SH-SY5Y (cell line): Measurements from ENCODE around the gene SETBP1.

Source experiments
- GATA2 ChIP-seq: IDR thresholded peaks from 2 replicates; pipeline ENCODE4 v1.6.1; 2011; ENCODE audit warnings: mild to moderate bottlenecking, low read depth, low read length
- GATA3 ChIP-seq: IDR thresholded peaks from 2 replicates; pipeline ENCODE4 v1.6.1; 2011; ENCODE audit warnings: low read depth, mild to moderate bottlenecking, low read length, moderate library complexity

SETBP1 gene

DNA sequence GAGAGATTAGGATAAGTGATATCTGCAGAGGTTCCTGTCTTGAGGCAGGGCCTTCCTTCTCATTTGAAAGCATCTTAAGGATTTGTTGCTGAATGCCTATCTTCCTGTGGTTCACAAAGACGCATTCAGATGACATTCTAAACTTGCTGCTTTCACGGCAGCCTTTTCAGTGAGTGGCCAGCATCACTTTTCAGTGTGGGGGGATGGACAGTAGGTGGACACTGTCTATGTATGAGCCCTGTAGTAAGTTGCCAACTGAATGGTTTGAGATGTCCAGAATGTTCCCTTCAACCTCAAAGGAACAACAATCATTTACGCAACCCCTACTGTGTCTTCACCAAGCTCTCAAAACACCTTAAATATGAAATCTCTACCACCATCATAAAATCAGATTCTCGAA, 46.6 kb downstream of the SETBP1 start:
- no peak for TF ChIP-seq GATA3
- TF ChIP-seq GATA2, result no peak

DNA sequence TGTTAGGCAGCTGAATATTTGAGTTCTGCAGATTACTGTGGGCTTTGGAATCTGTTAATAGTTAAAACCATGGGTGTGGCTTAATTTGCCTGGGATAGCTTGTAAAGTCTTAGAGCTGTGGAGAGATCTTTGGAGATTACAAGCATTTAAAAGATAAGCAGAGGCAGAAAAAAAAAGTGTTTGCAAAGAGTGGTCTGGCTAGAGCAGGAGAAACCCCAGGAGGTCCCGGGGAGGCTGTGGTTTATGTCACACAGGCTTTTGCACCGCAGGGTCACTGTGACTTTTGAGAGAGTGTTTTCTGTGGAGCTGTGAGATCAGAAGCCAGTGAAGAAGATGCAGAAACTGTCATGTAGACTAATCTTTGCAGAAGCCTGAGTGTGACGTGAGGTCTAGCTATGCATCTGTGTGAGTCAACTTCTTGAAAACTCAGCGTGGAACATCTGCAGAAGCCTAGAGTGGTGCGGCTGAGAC, 49.0 kb downstream of the SETBP1 start:
- TF ChIP-seq GATA3 (no peak), GATA2 (no peak)

DNA sequence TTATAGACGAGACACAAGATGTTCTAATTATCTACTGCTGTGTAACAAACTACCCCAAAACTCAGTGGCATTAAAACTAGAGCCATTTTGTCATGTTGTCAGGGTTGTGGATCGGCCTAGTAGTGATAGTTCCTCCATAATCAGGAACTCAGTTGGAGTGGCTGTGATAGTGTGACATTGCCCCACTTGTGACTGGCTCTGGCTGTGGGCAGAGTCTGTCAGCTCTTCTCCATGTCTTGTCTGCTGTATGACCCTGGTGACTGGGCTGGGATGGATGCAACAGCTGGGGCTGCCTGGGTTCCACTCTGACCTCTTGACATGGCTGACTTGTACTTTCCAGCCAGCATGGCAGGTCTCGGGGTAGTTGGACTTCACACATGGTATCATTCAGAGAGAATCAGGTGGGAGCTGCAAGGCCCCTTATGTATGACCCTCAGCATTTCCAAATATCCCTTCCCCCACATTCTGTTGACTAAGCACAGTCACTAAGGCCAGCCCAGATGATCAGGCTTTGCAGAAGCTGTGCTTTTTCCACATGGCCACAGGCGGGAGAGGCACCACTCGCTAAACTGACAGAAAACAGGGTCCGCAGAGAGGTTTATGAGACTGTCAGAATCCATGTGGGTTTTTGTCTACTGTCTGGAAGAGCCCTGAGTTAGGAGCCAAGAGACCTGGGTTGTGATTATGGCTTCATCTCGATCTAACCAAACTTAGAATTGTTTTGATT, 50.3 kb downstream of the SETBP1 start:
- no peak for TF ChIP-seq GATA3
- TF ChIP-seq GATA2, result no peak

DNA sequence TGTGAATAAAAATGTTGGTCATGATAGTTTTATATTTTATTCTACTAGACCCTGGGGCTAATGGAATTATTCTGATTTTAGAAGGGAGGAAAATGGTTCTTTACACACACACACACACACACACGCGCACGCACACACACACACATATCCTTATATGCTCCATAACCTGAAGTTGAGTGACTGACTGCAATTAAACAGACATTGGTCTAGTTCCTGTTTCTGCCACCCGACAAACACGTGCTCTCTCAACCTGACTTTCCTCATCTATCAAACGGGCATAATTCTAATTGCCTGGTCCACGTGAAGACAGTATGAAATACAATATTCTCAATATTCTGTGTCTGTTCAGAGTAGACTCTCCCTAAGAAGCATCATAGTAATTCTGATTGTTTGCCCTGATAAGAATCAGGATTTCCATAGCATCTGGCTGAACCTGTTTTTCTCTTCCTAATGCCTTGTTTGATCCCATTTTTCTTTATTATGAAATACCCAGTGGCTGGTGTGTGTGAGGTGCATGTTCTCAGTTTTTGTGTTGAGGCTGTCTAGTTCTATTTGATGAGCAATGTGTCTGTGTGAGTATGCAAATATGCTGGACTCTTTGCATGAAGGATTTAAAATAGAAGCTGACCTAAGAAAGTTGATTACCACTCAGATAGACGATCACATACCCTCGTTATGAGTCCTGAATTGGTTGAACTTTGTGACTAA, 51.0 kb downstream of the SETBP1 start:
- TF ChIP-seq GATA3, result peak; percentile 58; the same call in 1 of the 2 replicates
- TF ChIP-seq GATA2, result no peak; the same call in 1 of the 2 replicates

DNA sequence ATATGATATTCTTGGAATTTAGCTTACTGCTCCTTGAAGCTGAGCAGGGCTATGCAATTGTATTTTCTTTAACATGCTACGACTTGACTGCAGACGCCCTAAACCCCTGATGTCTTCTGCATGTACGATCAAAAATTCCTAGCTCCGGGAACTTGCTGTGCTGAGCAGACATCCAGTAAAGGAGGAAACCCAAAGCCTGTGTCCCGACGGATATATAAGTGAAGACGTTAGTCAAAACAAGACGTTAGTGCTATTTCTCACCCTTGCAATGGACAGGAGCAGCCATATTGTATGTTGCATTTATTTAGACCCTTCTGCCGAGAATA, 51.5 kb downstream of the SETBP1 start:
- no peak for TF ChIP-seq GATA3
- no peak for TF ChIP-seq GATA2

DNA sequence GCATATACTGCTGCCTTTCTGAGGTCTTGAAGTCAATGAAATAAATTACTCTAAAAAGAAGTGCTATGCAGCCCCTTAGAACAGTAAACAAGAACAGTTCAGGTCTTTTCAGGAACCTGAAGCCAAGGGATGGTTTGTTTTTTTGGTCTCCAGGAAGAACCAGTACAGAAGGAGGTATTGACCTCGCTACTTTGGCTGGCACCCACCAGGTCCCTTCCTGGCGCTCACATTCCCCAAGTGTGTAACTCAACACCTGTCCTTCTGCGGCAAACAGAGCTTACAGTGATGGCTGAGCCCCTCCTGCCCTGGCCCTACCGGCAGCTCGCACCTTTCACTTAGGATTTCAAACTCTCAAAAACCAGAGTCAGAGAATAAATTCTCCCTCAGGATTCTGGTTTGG, 51.9 kb downstream of the SETBP1 start:
- TF ChIP-seq GATA2 (no peak), GATA3 (no peak)

DNA sequence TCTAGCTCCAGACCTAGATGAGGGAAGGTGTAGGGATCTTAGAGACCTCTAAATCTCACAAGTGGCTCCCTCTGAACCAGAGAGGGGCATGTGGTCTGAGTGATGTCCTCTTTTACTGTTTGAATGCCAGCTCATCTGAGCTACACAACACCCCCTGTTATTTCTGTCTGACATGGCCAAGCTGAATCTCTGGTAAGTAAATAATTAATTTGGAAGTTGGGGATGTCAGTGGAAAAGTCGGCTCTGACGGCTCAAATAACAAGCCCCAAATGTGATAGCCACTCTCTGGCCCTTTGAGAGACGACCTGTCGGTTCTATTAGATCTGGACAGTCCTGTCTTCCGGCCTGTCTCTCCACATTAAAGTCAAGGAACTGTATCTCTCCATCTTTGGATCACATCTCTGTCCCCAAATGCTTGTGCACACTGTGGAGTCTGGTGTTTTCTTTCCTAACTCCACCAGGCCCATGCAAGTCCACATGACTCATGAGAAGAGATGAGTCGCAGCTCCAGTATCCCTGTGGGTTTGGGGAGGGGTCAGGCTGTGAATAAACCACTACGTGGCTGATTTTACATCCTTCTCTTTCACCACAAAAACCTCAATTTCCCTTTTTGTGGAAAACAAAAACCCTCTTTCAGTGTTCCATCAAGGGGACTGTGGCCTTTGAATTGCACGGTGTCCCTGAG, 52.5 kb downstream of the SETBP1 start:
- no peak for TF ChIP-seq GATA2
- TF ChIP-seq GATA3, result no peak

DNA sequence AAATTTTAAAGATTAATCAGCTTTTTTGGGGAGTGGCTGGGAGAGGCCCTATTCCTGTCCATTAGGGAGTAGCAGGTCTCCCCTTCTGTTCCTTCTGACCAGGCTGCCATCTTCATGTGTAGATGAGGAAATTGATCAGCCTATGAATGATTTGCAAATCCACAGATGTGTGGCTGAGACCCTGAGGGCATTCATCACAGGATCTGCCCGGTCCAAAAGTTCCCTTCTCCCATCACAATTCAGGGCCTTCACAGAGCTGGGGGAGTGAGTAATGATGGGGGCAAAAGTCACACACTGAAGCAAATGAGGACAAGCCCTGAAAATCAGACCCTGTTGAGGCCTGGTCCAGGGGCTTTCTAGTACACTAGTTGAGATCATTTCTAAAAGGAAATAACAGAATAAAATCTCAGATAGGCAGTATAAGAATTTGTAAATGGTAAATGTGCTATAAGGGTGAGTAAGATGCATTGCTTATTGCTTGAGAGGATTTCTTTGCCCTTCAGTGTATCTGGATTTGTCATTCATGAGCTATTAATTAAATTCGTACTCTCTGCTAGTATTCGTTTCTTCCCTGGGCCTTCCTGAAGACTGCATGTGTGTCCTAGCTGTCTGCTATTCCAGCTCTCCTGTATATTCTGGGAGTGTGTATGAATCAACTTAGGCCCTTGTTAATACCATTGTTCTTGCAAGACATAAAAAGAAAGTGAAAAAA, 53.2 kb downstream of the SETBP1 start:
- TF ChIP-seq GATA2 (no peak), GATA3 (no peak)

DNA sequence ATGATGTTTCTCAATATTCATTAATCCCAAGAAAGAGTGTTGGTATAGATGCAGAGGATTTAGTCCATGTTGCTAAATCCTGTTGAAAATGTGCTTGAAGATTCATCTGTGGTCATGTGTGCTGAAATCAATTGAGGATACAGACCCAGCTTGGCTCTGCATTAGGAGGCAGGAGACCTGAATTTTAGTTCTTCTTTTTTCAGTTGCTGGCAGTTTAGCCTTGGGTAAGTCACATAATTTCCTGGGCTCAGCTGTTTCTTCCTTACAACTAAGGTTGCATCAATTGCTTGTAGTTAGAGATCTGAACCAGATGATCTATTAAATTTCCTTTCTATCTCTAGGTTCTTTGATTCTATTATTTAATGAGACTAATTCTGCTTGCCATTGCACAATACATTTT, 54.4 kb downstream of the SETBP1 start:
- TF ChIP-seq GATA2 (no peak), GATA3 (no peak)

DNA sequence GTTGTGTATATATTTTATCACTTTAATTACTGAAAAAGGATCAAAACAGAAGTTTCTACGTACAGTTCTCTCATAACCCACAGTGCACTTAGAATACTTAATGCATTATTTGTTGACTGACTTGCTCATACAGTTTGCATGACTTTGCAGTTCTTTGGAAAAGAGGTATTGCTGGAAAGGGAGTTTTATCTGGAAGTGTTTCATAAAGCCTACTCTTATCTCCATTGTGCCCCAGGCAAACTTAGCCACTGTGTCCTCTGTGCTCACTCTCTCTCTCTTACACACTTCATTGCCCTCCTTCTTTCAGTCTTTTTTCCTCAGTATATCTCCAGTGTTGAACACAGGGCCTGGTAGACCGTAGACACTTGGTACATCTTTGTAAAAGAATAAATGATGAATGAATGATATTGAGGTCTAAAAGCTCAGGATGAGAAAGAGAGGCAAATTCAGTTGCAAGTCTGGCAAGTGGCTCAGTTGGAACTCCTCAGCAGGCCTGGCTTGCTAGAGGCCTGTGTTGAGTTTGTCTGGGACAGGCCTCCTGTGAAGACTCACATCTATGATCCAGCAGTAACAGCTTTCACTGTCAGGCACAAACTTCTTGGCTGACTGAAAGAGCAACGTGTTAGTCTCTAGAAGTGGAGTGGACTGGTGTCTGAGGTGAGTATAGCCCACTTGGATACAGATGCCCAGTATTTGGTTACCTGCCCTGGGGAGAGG, 56.1 kb downstream of the SETBP1 start:
- TF ChIP-seq GATA2 (no peak), GATA3 (no peak)

DNA sequence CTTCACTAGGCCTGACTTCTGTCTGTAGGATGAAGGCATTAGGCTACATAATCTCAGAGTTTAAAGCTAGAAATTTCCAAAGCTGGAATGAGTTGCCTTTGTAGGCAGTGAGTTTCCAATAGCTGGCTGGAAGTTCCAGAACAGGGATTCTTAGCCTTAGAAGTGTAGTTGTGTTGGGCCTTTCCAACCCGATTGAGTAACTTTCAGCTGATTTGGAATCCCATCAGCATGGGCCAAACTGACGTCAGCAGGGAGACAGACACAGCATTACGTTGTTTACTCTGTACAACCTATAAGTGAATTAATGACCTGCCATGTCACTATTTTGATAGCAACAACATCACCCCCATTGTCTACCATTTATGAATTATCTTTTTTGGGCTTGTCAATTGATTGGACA, 56.9 kb downstream of the SETBP1 start:
- TF ChIP-seq GATA3 (no peak), GATA2 (no peak)

DNA sequence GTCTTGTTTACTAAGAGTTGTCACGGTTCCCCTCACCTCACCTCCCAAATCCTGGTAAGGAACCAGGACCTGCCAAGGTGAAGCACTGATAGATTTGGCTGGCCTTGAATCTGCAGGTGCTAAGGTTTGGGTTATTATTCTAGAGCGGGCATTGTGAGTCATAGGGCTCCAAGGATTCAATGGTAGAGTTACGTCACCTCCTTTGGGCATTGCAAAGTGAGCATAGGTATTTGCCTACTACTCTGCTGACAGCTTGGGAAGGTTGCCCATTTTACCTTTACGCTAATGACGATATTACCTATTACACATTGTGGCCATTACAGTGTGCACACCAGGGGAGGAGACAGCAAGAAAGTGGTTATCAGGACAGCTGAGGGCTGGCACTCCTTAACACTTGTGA, 59.3 kb downstream of the SETBP1 start:
- TF ChIP-seq GATA3 (no peak), GATA2 (no peak)

DNA sequence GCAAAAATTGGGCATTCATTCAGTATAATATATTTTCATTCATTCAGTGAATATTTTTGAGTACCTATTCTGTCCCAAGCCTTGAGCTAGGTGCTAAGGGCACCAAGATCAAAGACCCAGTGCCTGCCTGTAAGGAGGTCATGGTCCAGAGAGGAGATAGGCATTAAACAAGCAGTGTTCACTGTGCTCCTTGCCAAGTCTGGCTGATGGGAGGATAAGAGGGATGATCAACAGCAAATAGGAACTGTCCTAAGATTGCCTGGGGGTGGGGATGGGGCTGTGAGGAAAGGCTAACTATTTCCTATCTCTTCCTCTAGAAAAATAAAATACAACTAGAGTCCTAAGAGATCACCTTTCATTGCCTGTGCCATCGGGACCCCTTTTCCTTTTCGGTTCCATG, 60.4 kb downstream of the SETBP1 start:
- TF ChIP-seq GATA3 (no peak), GATA2 (0 out of 2 replicates have a peak, but pooled peaks have one; percentile 45)

DNA sequence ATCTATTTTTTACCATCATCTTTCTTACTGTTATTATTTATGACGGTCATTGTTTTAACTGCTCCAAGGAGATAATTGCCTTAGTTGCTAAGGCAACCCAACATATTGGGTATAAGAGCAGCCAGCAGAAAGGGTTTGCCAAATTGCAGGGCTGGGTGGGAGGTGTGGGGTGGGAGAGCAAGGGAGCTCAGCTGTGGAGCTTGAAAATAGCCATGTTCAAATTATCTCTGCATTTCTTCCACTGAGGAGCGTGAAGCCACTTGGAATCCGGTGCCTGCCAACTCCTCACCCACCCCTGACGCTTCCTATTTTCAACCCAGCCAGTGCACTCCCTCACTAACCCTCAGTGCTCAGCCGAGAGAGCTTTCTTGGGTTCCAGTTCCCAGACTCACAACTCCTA, 60.8 kb downstream of the SETBP1 start:
- TF ChIP-seq GATA3 (no peak), GATA2 (no peak)
